Parathyroid adenoma (tissue), 2 donors: ENCODE measurements around the gene GMEB2.

Source experiments
- H2AFZ ChIP-seq: fragments of 300-600 bp; sonication (generic); one replicate; pipeline ENCODE4 v1.7.0; 2017; ENCODE audit warnings: antibody characterized with exemption, mild to moderate bottlenecking
- H3K27ac ChIP-seq: fragments of 300-600 bp; sonication (generic); one replicate; pipeline ENCODE4 v1.7.0; 2017
- H3K27me3 ChIP-seq: fragments of 300-600 bp; sonication (generic); one replicate; pipeline ENCODE4 v1.7.0; 2017; ENCODE audit warnings: low read length; ENCODE audit not compliant: control insufficient read depth, insufficient read depth
- H3K36me3 ChIP-seq: fragments of 300-600 bp; sonication (generic); one replicate; pipeline ENCODE4 v1.7.0; 2017; ENCODE audit warnings: low read length; ENCODE audit not compliant: control insufficient read depth, insufficient read depth
- H3K4me1 ChIP-seq: fragments of 300-600 bp; sonication (generic); one replicate; pipeline ENCODE4 v1.7.0; 2017; ENCODE audit warnings: control low read depth
- H3K4me2 ChIP-seq: fragments of 300-600 bp; sonication (generic); one replicate; pipeline ENCODE4 v1.7.0; 2017; ENCODE audit warnings: low read length
- H3K4me3 ChIP-seq: fragments of 300-600 bp; sonication (generic); one replicate; pipeline ENCODE4 v1.7.0; 2017; ENCODE audit warnings: low read depth, low read length
- H3K79me2 ChIP-seq: fragments of 300-600 bp; sonication (generic); one replicate; pipeline ENCODE4 v1.7.0; 2017; ENCODE audit warnings: control low read depth
- H3K9ac ChIP-seq: fragments of 300-600 bp; sonication (generic); one replicate; pipeline ENCODE4 v1.7.0; 2017; ENCODE audit warnings: mild to moderate bottlenecking
- H3K9me3 ChIP-seq: fragments of 300-600 bp; sonication (generic); one replicate; pipeline ENCODE4 v1.7.0; 2017; ENCODE audit warnings: low read length; ENCODE audit not compliant: control insufficient read depth
- TF ChIP-seq, protein P1 (sequence below): fragments of 300-600 bp; sonication (generic); IDR thresholded peaks from one replicate; pipeline ENCODE4 v1.7.0; 2017; ENCODE audit warnings: antibody characterized with exemption, mild to moderate bottlenecking
- donor health status: primary hyperparathyroidism.

GMEB2 gene

DNA sequence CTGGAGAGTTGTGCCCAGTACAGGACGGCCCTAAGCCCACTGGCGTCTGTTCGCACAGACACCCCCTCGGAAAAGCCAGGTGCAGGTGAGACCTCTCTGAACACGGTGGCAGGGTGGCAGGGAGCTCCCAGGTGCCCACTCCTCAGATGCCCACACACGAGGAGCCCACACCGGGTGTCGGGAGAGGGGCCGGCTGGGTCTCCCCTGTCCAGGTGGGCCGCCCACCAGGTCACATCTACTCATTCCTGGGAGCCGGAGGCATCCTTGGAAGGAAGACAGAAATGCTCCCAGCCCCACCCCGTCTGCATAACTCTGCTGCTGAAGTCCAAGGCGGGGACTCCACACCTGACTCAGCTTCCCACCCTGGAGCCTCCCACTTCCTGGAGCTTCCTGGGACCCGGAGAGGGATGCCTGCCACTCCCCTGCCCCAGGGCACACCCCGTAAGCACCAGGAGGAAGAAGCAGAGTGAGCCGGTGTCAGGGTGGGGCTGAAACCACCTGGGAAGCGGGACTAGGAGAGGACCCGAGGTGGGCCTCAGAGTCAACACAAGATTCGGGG is 81.9 kb downstream of the GMEB2 start:
- no peak overlapping the region for H3K4me3 ChIP-seq
- no peak overlapping the region for H3K9ac ChIP-seq
- no peaks in the 10 kb centered on the region for H3K9me3 ChIP-seq
- H3K27ac ChIP-seq = no peak overlapping the region
- TF ChIP-seq, protein P1, sequence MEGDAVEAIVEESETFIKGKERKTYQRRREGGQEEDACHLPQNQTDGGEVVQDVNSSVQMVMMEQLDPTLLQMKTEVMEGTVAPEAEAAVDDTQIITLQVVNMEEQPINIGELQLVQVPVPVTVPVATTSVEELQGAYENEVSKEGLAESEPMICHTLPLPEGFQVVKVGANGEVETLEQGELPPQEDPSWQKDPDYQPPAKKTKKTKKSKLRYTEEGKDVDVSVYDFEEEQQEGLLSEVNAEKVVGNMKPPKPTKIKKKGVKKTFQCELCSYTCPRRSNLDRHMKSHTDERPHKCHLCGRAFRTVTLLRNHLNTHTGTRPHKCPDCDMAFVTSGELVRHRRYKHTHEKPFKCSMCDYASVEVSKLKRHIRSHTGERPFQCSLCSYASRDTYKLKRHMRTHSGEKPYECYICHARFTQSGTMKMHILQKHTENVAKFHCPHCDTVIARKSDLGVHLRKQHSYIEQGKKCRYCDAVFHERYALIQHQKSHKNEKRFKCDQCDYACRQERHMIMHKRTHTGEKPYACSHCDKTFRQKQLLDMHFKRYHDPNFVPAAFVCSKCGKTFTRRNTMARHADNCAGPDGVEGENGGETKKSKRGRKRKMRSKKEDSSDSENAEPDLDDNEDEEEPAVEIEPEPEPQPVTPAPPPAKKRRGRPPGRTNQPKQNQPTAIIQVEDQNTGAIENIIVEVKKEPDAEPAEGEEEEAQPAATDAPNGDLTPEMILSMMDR = no peak
- H2AFZ ChIP-seq = no peak overlapping the region
- no peaks in the 10 kb centered on the region for H3K27me3 ChIP-seq
- no peaks in the 10 kb centered on the region for H3K36me3 ChIP-seq
- H3K79me2 ChIP-seq = no peaks in the 10 kb centered on the region
- H3K4me2 ChIP-seq = no peak overlapping the region
- no peaks in the 10 kb centered on the region for H3K4me1 ChIP-seq

DNA sequence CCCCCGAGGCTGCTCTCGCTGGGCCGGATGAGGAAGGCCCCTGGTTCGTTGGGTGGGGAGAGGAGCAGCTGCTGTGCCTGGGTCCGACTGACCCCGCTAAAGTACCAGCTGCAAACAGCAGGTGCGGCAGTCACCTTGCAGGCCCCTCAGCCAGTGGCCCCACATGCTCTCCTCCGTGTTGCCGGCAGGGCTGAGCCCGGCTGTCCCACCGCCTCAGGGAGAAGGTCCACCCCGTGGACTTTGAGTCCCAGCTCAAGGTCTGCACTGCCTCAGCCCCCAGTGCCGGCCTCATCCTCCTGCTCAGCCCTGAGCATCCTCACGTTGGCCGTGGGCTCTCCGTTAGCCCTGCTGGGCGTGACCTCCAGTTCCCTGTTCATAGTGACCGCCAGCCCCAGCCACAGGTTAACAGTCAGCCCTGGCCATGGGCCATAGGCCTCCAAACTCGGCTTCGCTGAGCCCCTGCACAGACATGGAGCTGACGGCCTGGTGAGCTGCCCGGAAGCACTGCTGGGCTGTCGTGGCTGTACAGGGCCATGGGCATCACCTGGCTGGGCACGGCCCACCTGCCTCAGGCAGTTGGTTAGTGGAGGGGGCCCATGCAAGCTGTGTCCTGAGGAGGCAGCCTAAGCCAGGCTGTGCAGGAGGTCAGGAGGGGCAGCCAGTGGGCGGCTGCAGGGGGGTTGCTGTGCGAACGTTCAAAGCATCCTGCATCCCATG is 82.5 kb downstream of the GMEB2 start:
- Histone ChIP-seq H3K4me3 (no peak overlapping the region), H2AFZ (no peak overlapping the region), H3K4me1 (no peaks in the 10 kb centered on the region), H3K4me2 (no peak overlapping the region), H3K9ac (no peak overlapping the region), H3K27ac (no peak overlapping the region), H3K27me3 (no peaks in the 10 kb centered on the region), H3K9me3 (no peaks in the 10 kb centered on the region), H3K36me3 (no peaks in the 10 kb centered on the region), H3K79me2 (no peaks in the 10 kb centered on the region)
- TF ChIP-seq, protein P1 = no peak

DNA sequence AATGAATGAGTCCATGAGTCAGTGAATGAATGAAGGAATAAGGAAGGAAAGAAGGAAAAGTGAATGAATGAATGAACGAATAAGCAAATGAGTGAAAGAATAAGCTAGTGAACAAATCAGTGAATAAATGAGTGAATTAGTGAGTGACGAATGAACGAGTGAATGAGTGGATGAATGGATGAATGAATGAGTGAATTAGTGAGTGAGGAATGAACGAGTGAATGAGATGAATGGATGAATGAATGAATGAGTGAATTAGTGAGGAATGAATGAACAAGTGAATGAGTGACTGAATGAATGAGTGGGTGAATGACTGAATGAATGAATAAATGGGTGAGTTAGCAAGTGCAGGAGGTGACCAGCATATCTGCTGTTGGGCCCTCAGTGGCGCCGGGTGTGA is 83.2 kb downstream of the GMEB2 start:
- TF ChIP-seq, protein P1 = no peak
- H3K79me2 ChIP-seq = no peaks in the 10 kb centered on the region
- H3K4me1 ChIP-seq = no peaks in the 10 kb centered on the region
- H3K36me3 ChIP-seq = no peaks in the 10 kb centered on the region
- H3K27me3 ChIP-seq = no peaks in the 10 kb centered on the region
- H3K9me3 ChIP-seq = no peaks in the 10 kb centered on the region
- H3K4me2 ChIP-seq = no peak overlapping the region
- H3K27ac ChIP-seq = no peak overlapping the region
- H3K4me3 ChIP-seq = no peak overlapping the region
- H3K9ac ChIP-seq = no peak overlapping the region
- no peak overlapping the region for H2AFZ ChIP-seq

DNA sequence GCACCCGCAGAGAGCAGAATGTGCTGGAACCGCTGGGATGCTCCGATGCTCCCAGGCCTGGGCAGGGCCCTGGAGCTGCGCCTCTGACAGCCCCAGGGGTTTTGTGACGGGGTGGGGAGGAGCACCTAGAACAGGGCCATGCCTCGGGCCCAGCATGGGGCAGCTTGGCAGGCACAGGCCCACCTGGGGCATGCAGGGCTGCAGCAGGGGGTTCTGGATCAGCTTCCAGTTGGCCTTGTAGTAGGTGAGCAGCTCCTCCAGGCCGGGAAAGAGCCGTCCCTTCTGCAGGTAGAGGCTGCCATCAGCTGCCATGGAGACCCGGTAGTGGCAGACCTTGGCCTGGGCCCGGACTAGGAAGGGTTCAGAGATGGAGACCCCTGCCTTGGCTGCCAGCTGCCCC is 83.8 kb downstream of the GMEB2 start:
- TF ChIP-seq, protein P1 = no peak
- Histone ChIP-seq H3K4me1 (no peaks in the 10 kb centered on the region), H2AFZ (no peak overlapping the region), H3K79me2 (no peaks in the 10 kb centered on the region), H3K4me3 (no peak overlapping the region), H3K9ac (no peak overlapping the region), H3K4me2 (no peak overlapping the region), H3K27ac (no peak overlapping the region), H3K27me3 (no peaks in the 10 kb centered on the region), H3K9me3 (no peaks in the 10 kb centered on the region), H3K36me3 (no peaks in the 10 kb centered on the region)

DNA sequence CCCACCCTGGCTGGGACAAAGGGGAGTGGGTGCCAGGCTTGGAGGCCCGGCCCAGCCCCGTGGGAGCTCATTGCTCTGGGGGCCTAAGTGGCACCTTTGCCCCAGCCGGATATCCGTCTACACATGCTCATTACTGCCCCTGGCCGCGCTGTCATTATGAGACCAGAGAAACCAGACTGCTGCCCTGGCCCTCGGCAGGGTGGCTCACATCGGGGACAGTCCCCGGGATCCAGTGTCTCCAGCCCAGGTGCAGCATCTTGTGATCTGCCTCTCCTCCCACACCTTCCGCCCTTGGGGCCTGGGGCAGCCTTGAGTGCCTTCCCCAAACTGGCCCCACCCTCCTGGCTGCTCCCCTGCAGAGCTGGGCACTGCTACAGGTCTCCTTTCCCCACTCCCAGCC is 84.2 kb downstream of the GMEB2 start:
- no peaks in the 10 kb centered on the region for H3K79me2 ChIP-seq
- H3K27ac ChIP-seq = no peak overlapping the region
- TF ChIP-seq, protein P1 = no peak
- H3K9ac ChIP-seq = no peak overlapping the region
- no peaks in the 10 kb centered on the region for H3K27me3 ChIP-seq
- no peaks in the 10 kb centered on the region for H3K4me1 ChIP-seq
- no peaks in the 10 kb centered on the region for H3K9me3 ChIP-seq
- H3K36me3 ChIP-seq = no peaks in the 10 kb centered on the region
- no peak overlapping the region for H3K4me2 ChIP-seq
- H3K4me3 ChIP-seq = no peak overlapping the region
- no peak overlapping the region for H2AFZ ChIP-seq
